Esophagus (tissue), 2 donors: ENCODE data around the gene GAN. TPM values are rescaled to one million over a fixed set of nuclear protein-coding genes. Genes with fewer than 3 reads are reported as not detected.
"Not testable (repeated sequence)": the region's sequence is repeated elsewhere in the genome, so short reads cannot be mapped to it uniquely, and the experiment has no call there.

Source experiments
- H3K27ac ChIP-seq, 2 donors: one replicate each; pipeline ENCODE4 v1.5.1; 2013; ENCODE audit warnings: low read depth in 2 of 2, mild to moderate bottlenecking in 2 of 2, inconsistent platforms in 1 of 2, low read length in 1 of 2, moderate library complexity in 1 of 2
- H3K27me3 ChIP-seq, 2 donors: one replicate each; pipeline ENCODE4 v1.6.1; 2013; ENCODE audit warnings: low read length in 2 of 2, control low read depth in 1 of 2, mild to moderate bottlenecking in 1 of 2; ENCODE audit not compliant: insufficient read depth in 2 of 2, control insufficient read depth in 1 of 2
- H3K36me3 ChIP-seq, 2 donors: one replicate each; pipeline ENCODE4 v1.6.1; 2013; ENCODE audit warnings: low read length in 1 of 2; ENCODE audit not compliant: control insufficient read depth in 2 of 2, insufficient read depth in 2 of 2
- H3K4me1 ChIP-seq, 2 donors: one replicate each; pipeline ENCODE4 v1.6.1; 2013; ENCODE audit warnings: low read length in 1 of 2; ENCODE audit not compliant: control insufficient read depth in 2 of 2, insufficient read depth in 2 of 2
- H3K4me3 ChIP-seq, 2 donors: one replicate each; pipeline ENCODE4 v1.5.1; 2013; ENCODE audit warnings: low read length in 2 of 2, mild to moderate bottlenecking in 2 of 2, low read depth in 1 of 2, moderate library complexity in 1 of 2
- H3K9me3 ChIP-seq, 2 donors: one replicate each; pipeline ENCODE4 v1.6.1; 2013; ENCODE audit warnings: mild to moderate bottlenecking in 2 of 2, low read depth in 1 of 2, low read length in 1 of 2, moderate library complexity in 1 of 2; ENCODE audit not compliant: control insufficient read depth in 2 of 2, insufficient read depth in 1 of 2
- WGBS, 2 donors: extraction: QIAGEN DNeasy Blood & Tissue Kit; methylation state at CpG; one replicate each; pipeline ENCODE4 v1.1.7; 2013; 5-methylcytosine and 5-hydroxymethylcytosine counted together
- polyA plus RNA-seq, 2 donors: library from polyadenylated mRNA; stranded (reverse); fragments of 200-250 nt; gene quantifications; one replicate each; pipeline ENCODE4 v1.2.3, GENCODE V29; 2013
- donor health status: healthy with polysubstance abuse.
- donor health status: Bipolar disorder and iron deficiency.

GAN gene
- polyA plus RNA-seq, 2 donors = 2.9 to 6.8 TPM

DNA sequence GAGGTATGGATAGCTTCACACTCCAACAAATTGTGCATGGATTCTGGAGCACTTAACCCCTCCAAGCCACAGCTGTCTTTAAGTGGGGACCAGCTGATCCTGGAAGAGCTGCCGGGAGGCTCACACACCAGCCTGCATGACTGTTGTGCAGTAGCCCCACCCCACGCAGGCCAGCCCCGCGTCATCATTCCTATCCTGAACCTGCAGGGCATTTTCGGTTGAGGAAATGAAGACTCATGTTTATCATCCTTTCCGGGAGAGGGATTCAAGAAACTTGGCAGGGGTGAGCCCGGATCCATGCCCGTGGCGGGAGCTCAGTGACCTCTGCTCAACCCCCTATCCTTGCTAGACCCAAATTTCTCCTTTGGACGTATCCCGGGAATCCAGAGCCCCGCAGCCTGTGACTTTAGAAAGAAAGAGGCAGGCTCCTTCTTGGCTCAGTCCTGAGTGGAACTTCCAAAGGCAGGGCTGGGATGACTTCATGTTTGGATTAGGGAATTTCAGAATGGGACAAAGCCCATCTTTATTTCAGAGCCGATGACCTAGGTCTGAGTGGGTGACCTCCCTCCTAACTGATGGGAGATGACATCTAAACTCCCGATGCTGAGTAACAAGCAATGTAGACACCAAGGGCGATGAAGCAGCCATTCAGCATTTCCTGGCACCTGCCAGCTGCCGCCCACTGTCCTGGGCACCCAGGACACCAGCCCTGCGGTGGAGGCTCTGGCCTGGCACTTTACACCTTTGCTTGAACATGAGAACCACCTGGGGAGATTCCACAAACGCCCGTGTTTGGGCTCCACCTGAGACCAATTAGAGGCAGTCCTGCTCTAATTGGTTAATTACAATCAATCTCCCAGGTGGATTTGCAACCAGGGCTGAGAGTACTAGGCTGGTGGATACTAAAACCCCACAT lies 86.5 kb downstream of the GAN start:
- Histone ChIP-seq H3K9me3 (no peaks in the 10 kb centered on the region), H3K4me3 (no peak overlapping the region), H3K27ac (peak overlapping the region; percentile 27 to 69), H3K36me3 (no peaks in the 10 kb centered on the region), H3K4me1 (peaks cover 5 to 10% of the 10 kb centered on the region in 2 donors), H3K27me3 (no peaks in the 10 kb centered on the region)
- WGBS, 2 donors = 33 to 44% methylated on average over 19 of the region's 19 CpGs

DNA sequence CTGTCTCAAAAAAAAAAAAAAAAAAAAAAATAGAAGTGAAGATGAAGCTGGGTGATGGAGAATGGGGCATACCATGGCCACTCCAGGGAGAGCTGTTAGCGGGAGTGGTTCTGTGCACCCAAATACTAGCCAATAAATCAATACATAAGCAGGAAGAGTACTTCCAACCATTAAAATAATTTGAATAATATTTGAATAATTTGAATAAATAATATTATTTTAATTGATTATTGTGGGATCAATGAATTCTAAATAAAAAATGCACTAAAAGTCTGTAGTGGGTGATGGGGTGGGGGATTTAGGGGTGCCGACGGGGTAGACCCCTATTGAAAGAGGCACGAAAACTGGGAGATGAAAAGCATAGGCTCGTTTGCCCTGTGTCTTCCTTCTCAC lies 88.4 kb downstream of the GAN start:
- Histone ChIP-seq H3K9me3 (no peaks in the 10 kb centered on the region), H3K27me3 (no peaks in the 10 kb centered on the region), H3K36me3 (no peaks in the 10 kb centered on the region), H3K27ac (no peak overlapping the region), H3K4me1 (peaks cover 5 to 16% of the 10 kb centered on the region in 2 donors), H3K4me3 (no peak overlapping the region)
- 20 to 27% methylated on average over 5 of the region's 5 CpGs for WGBS, 2 donors

DNA sequence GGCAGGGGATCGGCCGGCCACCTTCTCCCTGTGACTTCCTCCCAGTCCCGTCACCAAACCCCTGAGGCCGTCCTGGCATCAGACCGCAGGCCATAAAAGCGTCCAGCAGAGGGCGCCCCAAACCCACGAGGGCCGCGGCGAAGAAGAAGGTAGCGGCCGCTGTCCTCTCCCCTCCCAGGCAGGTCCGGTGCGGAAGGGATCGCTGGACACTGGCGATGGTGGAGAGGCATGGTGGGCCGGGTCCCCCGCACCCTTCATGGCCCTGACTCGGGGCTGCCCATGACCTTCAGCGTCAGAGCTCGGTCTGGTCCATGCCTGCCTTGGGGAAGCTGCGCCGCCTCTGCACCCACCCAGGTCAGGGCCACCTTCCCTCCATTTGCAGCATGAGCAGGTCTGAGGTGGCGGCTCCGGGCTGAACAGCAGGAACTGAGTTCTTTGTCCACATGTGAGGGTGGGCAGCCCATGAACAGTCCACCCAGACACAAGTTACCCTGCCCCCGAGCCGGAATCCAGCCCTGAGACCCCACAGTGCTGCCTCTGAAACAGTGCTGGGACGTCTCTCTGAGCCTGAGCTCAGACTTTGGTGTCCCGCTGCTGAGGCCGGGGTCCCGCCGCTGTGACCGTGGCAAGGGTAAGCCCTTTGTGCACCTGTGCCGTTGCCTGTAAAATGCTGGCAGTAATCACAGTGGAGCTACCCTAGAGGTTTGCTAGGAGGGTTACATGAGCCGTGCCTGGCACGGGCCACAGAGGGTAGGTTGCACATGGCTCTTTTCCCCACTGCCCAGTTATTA lies 89.0 kb downstream of the GAN start:
- 19 to 21% methylated on average over 36 to 37 of the region's 37 CpGs for WGBS, 2 donors
- H3K4me3 ChIP-seq = peak overlapping the region in 1 of 2 donors; percentile 15

DNA sequence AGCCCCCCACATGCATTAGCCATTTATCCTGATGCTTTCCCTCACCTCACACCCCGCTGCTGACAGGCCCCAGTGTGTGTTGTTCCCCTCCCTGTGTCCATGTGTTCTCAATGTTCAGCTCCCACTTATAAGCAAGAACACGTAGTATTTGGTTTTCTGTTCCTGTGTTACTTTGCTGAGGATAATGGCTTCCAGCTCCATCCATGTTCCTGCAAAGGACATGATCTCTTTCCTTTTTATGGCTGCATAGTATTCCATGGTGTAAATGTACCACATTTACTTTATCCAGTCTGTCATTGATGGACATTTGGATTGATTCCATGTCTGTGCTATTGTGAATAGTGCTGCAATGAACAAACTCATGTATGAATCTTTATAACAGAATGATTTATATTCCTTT lies 90.2 kb downstream of the GAN start:
- WGBS, 2 donors = 69 to 93% methylated on average over 2 of the region's 2 CpGs
- not testable (repeated sequence) for H3K9me3 ChIP-seq, H3K4me3 ChIP-seq, H3K36me3 ChIP-seq, H3K27ac ChIP-seq, H3K27me3 ChIP-seq
- peaks cover 5 to 16% of the 10 kb centered on the region in 2 donors for H3K4me1 ChIP-seq

More for the DNA sequence above, 89.0 kb downstream of the GAN start:
- H3K36me3 ChIP-seq = no peaks in the 10 kb centered on the region
- H3K9me3 ChIP-seq = no peaks in the 10 kb centered on the region
- peaks cover 5 to 16% of the 10 kb centered on the region in 2 donors for H3K4me1 ChIP-seq
- H3K27me3 ChIP-seq = no peaks in the 10 kb centered on the region
- peak overlapping the region in 1 of 2 donors; percentile 10 for H3K27ac ChIP-seq

DNA sequence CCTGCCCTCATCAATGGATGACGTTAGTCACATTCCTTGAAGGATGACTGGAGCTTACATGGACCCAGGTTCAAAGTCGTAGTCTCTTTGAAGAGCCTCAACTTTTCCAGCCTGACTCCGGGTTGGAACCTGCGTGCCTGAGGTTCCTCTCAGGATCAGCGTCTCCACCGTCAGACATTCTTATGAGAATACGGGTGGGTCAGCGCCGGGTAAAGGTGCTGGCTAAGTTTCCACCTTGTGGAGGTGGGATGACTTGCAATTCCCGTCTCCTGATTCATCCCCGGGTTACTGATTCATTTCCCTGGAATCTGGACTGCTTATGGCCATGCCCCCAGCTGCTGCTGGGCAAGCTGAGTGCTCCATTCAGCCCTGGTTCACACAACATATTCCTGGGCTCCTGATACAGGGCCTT lies 90.9 kb downstream of the GAN start:
- H3K36me3 ChIP-seq = no peaks in the 10 kb centered on the region
- 47 to 51% methylated on average over 11 of the region's 11 CpGs for WGBS, 2 donors
- no peak overlapping the region for H3K27ac ChIP-seq
- H3K4me1 ChIP-seq = peaks cover 5 to 16% of the 10 kb centered on the region in 2 donors
- no peaks in the 10 kb centered on the region for H3K27me3 ChIP-seq
- no peaks in the 10 kb centered on the region for H3K9me3 ChIP-seq
- H3K4me3 ChIP-seq = no peak overlapping the region

DNA sequence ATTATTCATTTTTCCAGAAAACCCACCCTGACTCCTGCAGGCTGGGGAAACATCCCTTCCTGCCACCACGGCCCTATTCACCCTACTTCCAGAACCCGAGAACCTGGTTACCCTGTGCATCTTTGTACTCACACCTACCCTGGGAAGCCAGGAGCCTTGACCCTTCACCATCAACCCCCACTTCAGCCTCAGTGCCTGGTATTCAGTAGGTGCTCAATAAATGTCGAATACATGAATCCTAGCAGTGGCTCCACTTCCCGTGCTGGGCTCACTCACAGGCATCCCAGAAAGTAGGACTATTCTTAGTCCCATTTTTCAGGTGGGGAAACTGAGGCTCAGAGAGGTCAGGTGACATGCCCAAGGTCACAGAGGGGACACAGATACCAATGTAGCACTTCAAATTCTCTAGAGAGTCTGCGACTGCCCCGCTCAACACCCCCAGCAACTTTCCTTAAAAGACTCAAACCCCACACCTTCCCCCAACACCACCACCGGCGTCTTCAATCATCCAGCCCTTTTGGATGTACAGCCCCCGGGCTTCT lies 93.7 kb downstream of the GAN start:
- Histone ChIP-seq H3K27ac (no peak overlapping the region), H3K27me3 (no peaks in the 10 kb centered on the region), H3K9me3 (no peaks in the 10 kb centered on the region), H3K4me3 (no peak overlapping the region), H3K36me3 (no peaks in the 10 kb centered on the region), H3K4me1 (peaks cover 5 to 10% of the 10 kb centered on the region in 2 donors)
- 89 to 94% methylated on average over 9 of the region's 9 CpGs for WGBS, 2 donors

DNA sequence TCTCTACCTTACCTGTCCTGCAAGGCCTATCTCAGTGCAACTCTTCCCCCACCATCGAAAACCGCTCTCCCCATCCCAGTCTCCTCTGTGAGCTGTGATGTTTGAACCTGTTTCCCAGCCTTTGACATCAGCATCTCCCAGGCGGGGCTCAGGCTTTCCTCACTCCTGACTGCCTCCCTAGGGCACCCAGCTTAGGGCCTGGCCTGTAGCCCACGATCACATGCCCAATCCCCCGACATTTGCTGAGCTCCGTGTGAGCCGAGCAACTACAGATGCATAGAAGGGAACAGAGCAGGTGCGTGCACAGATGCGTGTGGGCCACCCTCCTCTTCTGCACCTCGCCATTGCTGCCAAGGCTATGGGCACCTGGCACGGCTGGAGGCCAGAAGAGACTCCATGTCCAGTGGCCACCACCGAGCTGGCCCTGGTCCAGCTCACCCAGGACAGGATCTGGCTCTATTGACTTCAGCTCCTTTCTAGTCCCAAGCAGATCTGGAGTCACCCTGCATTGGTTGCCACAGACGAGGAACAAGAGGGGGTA lies 94.3 kb downstream of the GAN start:
- H3K4me3 ChIP-seq = no peak overlapping the region
- 76 to 79% methylated on average over 13 of the region's 13 CpGs for WGBS, 2 donors
- H3K27me3 ChIP-seq = no peaks in the 10 kb centered on the region
- H3K27ac ChIP-seq = no peak overlapping the region
- peaks cover under 1 to 5% of the 10 kb centered on the region in 2 donors for H3K4me1 ChIP-seq
- H3K9me3 ChIP-seq = no peaks in the 10 kb centered on the region
- H3K36me3 ChIP-seq = no peaks in the 10 kb centered on the region

DNA sequence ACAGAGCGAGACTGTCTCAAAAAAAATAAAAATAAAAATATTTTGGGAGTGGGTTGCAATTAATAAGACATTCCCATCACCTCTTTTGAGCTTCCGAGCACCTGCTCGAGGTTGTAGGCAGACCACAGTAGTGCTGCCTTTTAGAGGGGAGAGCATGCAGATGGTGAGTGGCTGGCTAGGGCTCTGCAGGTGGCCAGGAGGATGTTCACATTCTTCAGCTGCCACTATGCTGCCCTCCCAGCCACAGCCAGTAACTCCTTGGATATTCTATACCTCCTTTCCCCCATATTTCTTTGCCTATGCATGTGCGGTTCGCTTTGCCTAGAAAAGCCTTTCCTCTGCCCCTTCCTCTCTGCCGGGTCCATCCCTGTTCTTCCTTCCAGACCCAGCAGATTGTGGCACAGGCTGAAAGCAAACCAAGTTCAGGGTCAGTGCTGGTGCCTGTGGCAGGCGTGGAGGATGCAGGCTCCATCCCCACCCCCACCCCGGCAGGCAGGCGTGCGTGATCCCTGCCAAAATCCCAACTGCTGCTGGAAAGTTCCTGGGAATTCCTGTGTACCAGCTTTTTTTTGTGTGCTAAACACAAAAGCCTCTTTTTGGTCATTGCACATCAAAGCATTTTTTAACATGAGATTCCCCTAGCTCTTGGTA lies 96.0 kb downstream of the GAN start:
- Histone ChIP-seq H3K4me1 (peaks cover 0 to 5% of the 10 kb centered on the region in 2 donors), H3K36me3 (no peaks in the 10 kb centered on the region), H3K4me3 (no peak overlapping the region), H3K27me3 (no peaks in the 10 kb centered on the region), H3K27ac (no peak overlapping the region), H3K9me3 (no peaks in the 10 kb centered on the region)
- WGBS, 2 donors = 55 to 59% methylated on average over 10 of the region's 10 CpGs
